HT-29 (cell line): ENCODE measurements around the gene MRPL14. TPM values are rescaled to one million over a fixed set of nuclear protein-coding genes. Genes with fewer than 3 reads are reported as not detected.

ENCODE experiments used
- DNase-seq: peaks from one replicate; pipeline ENCODE4 v3.0.0-alpha.2; 2015; ENCODE audit warnings: low spot score
- total RNA-seq: library from RNA; depleted of rRNA; stranded (reverse); fragments of >200 nt; shearing (Covaris generic); gene quantifications from 2 replicates; pipeline ENCODE4 v1.2.3, GENCODE V29; 2014; rRNA removed

Gene MRPL14
- total RNA-seq, 1 experiment from 2014 or later: 160 TPM

DNA sequence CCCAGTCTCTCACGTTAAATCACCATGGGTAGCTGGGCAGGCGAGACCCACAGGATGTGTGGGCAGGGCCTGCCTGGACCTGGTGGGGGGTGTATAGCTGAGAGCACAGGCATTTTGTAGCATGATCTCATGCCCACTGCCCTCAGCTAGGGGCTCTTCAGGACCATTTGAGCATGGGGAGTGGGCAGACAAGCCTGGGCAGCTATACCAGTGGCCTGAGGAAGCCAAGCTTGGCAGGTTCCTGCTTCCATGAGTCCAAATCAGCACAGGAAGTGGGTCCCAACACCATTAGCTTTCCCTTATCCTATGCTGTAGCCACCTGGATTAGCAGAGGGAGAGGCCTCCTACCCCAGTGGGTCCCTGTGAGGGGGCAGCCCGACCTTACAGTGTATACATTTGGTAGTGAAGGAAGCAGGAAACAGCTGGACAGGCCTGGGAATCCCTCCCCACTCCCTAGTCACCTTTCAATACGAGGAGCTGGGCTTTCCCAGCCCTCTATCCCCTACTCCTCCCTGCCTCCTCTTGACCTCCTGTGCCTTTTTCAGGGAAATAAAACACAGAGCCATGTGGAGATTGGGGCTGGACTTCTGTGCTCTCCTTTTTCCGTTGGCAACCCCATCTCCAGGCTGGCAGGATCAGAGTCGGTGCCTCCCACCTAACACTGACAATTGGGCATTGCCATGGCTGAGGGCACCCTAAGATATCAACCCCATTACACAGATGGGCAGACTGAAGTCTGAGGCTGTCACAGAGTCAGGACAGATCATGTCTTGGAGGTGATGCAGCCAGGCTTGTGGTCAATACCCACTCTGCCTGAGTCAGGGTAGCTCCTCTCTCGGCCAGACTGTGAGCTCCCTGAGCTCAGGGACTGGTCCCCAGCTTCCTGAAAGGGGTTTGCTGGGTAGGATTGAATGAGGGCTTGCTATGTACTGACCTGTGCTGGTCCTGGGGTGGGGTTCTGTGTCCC is 59.8 kb downstream of the MRPL14 start:
- no peak for DNase-seq

DNA sequence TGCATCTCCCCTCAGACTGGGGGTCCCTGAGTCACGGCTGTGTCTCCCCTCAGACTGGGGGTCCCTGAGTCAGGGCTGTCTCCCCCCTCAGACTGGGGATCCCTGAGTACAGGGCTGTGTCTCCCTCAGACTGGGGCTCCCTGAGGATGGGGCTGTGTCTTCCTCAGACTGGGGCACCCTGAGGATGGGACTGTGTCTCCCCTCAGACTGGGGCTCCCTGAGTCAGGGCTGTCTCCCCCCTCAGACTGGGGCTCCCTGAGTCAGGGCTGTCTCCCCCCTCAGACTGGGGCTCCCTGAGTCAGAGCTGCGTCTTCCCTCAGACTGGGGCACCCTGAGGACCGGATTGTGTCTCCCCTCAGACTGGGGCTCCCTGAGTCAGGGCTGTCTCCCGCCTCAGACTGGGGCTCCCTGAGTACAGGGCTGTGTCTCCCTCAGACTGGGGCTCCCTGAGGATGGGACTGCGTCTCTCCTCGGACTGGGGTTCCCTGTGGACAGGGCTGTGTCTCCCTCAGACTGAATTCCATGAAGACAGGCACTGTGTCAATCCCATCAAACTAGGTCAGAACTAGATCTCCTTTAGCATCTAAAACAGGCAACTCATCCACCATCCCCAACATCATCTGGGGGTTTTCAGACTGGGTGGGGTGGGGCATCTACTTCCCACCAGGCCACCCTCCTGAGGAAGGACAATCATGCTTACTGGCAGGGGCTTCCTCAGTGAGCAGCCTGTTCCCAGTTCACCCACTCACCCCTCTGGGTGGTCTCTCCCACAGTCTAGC is 60.7 kb downstream of the MRPL14 start:
- DNase-seq: no peak

DNA sequence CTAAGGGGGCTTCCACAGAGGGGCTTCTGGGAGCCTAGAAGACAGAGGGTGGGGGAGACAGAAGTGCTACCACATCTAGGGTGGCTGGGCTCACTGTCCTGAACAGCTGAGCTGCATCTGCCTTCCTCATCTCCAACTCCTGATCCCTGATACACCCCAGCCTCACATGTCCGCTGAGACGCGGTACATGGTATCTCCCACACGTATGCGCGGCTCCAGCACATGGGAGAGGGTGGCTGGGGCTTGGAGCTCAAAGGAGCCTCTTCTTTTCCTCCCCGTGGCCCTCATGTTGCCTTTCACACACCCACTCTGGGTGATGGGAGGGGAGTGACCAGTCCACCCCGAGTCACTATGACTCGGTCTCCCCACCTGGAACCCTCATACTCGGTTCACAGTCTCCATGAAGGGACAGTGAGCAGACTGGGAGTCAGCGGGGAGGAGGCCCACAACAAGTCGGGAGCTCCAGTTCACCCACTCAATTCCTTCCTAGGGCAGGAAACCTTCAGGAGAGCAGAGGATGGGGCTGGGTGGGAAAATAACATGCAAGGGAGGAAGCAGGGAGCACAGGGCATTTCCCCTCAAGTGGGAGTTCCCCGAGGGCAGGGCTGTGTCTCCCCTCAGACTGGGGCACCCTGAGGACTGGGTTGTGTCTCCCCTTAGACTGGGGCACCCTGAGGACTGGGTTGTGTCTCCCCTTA is 61.7 kb downstream of the MRPL14 start:
- DNase-seq: no peak

DNA sequence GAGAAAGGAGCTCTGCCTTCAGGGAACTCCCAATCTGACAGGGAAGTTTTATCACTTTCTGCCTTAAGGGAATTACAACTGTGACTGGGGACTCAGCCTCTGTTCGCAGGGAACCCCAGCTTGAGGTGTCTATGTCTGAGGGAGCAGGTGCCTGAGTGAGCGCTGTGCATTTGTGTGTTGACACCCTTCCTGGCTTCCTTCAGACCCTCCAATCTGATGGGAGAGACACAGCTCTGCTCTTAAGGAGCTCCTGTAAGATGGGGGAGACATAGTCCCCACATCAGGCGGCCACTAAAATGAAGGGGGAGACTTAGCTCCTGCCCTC is 62.3 kb downstream of the MRPL14 start:
- no peak for DNase-seq

DNA sequence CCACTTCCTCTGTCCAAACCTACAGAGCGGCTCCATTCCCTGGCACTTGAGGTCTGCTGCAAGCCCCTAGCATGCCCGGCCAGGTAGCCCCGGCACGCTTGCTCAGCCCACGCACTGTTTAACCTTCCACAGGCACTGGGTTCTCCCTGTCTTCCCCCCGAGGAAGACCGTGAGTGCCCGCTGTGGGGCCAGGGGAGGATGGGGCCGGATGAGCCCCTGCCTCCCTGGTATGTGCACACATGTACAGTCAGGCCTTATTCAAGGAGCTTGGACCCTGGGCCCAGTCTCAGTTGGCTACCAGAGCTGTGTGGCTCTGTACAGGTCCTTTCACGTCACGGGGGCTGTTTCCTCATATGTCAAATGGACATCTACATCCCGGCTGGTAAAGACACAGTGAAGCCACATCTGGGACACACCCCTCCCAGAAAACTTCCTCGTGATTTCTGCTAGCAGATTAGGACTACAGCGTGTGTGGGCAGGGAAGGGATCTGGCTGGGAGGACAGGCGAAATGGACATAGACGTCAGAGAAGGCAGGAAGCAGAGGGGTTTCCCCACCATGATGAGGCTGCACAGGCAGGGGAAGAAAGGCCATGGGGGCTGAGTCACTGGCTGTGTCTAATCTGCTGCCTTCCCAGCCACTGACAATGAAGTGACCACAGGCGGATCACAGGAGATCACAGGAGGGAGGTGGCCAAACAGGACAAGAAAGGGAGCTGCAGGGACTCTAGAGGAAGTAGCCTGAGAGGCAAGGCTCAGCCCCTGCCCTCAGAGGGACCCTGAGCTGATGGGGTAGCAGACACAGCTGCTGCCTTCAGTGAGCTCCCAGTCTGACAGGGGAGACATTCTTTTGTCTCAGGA is 62.9 kb downstream of the MRPL14 start:
- peak; percentile 51 for DNase-seq

DNA sequence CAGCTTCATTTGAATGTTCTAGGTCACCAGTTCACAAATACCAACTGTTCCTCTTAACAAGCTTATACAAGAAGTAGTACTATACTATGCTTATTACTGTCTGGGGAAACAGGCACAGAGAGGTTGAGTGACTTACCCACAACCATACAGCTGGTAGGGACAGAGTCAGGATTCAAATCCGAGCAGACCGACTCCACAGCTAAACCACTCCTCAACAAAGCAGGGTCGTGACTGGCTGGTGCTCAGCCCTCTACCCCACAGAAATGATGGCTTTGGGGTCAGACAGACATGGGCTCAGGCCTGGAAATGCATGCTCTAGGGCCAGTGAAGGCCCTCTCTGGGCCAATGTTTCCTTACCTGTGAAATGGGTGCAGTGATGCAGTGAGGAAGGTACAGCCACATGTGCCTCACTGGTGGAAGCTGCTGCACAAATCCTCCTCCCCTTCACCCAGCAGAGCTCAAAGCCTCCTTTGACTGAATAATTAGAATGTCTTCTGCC is 63.6 kb downstream of the MRPL14 start:
- DNase-seq: no peak

Other genes starting within 250 kb of the MRPL14 start
- gene TMEM63B, start 102 bp upstream of the MRPL14 start, total RNA-seq: 23.3 and 23.9 TPM in 2 replicates
- gene CAPN11, start 31.4 kb upstream of the MRPL14 start, total RNA-seq: 0.23 TPM in 1 of 2 replicates, not detected in the other
- not detected in 2 replicates for gene MYMX, start 89.5 kb upstream of the MRPL14 start, total RNA-seq
- gene SLC29A1, start 96.1 kb upstream of the MRPL14 start, total RNA-seq: 30.8 and 33.4 TPM in 2 replicates
- gene HSP90AB1, start 119.6 kb upstream of the MRPL14 start, total RNA-seq: 751 and 810 TPM in 2 replicates
- 189 and 193 TPM in 2 replicates for gene SLC35B2, start 130.1 kb upstream of the MRPL14 start, total RNA-seq
- 11.2 and 19.3 TPM in 2 replicates for gene NFKBIE, start 138.1 kb upstream of the MRPL14 start, total RNA-seq
- gene TMEM151B, start 143.0 kb upstream of the MRPL14 start, total RNA-seq: not detected in 2 replicates
- 27.7 and 30.6 TPM in 2 replicates for gene AARS2, start 185.9 kb upstream of the MRPL14 start, total RNA-seq
- not detected in 2 replicates for gene SPATS1, start 215.2 kb upstream of the MRPL14 start, total RNA-seq